T-helper 22 cell (primary cell): ENCODE measurements around the gene RFPL1.

Experiments
- DNase-seq: peaks from one replicate; pipeline ENCODE4 v3.0.0-alpha.2; 2020; ENCODE audit warnings: low read depth

RFPL1 gene

GRCh38 chr22:29443452-29443851, 5.1 kb downstream of the RFPL1 start:
- no peak for DNase-seq

- no peak for DNase-seq
Measured at GRCh38 chr22:29443861-29444792, 5.7 kb downstream of the RFPL1 start.

- DNase-seq = no peak
Measured at GRCh38 chr22:29445508-29445907, 7.1 kb downstream of the RFPL1 start.

GRCh38 chr22:29447906-29448305, 9.5 kb downstream of the RFPL1 start:
- no peak for DNase-seq

GRCh38 chr22:29449296-29449875, 11.0 kb downstream of the RFPL1 start:
- no peak for DNase-seq

- DNase-seq = no peak
Measured at GRCh38 chr22:29450222-29450621, 11.8 kb downstream of the RFPL1 start.

- no peak for DNase-seq
Measured at GRCh38 chr22:29451863-29452262, 13.5 kb downstream of the RFPL1 start.

- no peak for DNase-seq
Measured at GRCh38 chr22:29454276-29454675, 15.9 kb downstream of the RFPL1 start.

- DNase-seq = no peak
Measured at GRCh38 chr22:29456211-29456671, 17.9 kb downstream of the RFPL1 start.

- DNase-seq = no peak
Measured at GRCh38 chr22:29457730-29458129, 19.3 kb downstream of the RFPL1 start.

- no peak for DNase-seq
Measured at GRCh38 chr22:29458551-29458950, 20.2 kb downstream of the RFPL1 start.

- no peak for DNase-seq
Measured at GRCh38 chr22:29459773-29460172, 21.4 kb downstream of the RFPL1 start.

GRCh38 chr22:29461263-29461662, 22.9 kb downstream of the RFPL1 start:
- DNase-seq = no peak

- DNase-seq = no peak
Measured at GRCh38 chr22:29463629-29464028, 25.2 kb downstream of the RFPL1 start.

GRCh38 chr22:29464581-29464980, 26.2 kb downstream of the RFPL1 start:
- DNase-seq = no peak

- no peak for DNase-seq
Measured at GRCh38 chr22:29469755-29470154, 31.4 kb downstream of the RFPL1 start.

GRCh38 chr22:29470159-29470855, 31.9 kb downstream of the RFPL1 start:
- peak; percentile 38 for DNase-seq

GRCh38 chr22:29473001-29473400, 34.6 kb downstream of the RFPL1 start:
- DNase-seq = no peak

- no peak for DNase-seq
Measured at GRCh38 chr22:29475550-29475949, 37.2 kb downstream of the RFPL1 start.

GRCh38 chr22:29476116-29476515, 37.7 kb downstream of the RFPL1 start:
- DNase-seq = no peak

GRCh38 chr22:29477723-29478318, 39.4 kb downstream of the RFPL1 start:
- DNase-seq = no peak
